Common myeloid progenitor, CD34-positive (primary cell): Measurements from ENCODE around the gene SLC51B.
"Not testable (repeated sequence)": the region's sequence is repeated elsewhere in the genome, so short reads cannot be mapped to it uniquely, and the experiment has no call there.

Experiments
- CTCF ChIA-PET: fragments of 350-600 bp; sonication (Branson Sonifier 250); formaldehyde crosslinking; loops from one replicate; lab custom pipeline; 2021; ENCODE audit warnings: antibody characterized with exemption; lab: Charles Lee
- POLR2A ChIA-PET: fragments of 350-600 bp; sonication (Branson Sonifier 250); formaldehyde crosslinking; loops from one replicate; lab custom pipeline; 2021; ENCODE audit warnings: antibody characterized with exemption; lab: Charles Lee
- DNase-seq, 3 donors: peaks; one replicate each; pipeline versions ENCODE4 v3.0.0 to v3.0.0-alpha.2; 2013
- H3K27ac ChIP-seq, 2 experiments: 1 replicate in 1 of 2; 2 replicates in 1 of 2; pipeline ENCODE4 v1.7.0; 2013; ENCODE audit warnings: inconsistent platforms in 2 of 2, low read length in 2 of 2, mild to moderate bottlenecking in 2 of 2, low read depth in 1 of 2, moderate library complexity in 1 of 2; ENCODE audit not compliant: severe bottlenecking in 2 of 2, insufficient read depth in 1 of 2, poor library complexity in 1 of 2
- H3K27me3 ChIP-seq, 5 experiments: replicated peaks in 2 of 5; 1 replicate in 3 of 5; 2 replicates in 2 of 5; pipeline versions ENCODE4 v1.6.1 to v1.7.0; 2013; ENCODE audit warnings: low read length in 4 of 5, mild to moderate bottlenecking in 2 of 5, moderate library complexity in 2 of 5, inconsistent platforms in 1 of 5; ENCODE audit not compliant: insufficient read depth in 5 of 5, control insufficient read depth in 4 of 5
- H3K36me3 ChIP-seq, 4 experiments: 1 replicate in 2 of 4; 2 replicates in 2 of 4; pipeline versions ENCODE4 v1.6.1 to v1.7.0; 2013; ENCODE audit warnings: low read length in 3 of 4, control low read depth in 1 of 4, mild to moderate bottlenecking in 1 of 4; ENCODE audit not compliant: control insufficient read depth in 4 of 4, insufficient read depth in 4 of 4
- H3K4me1 ChIP-seq, 4 experiments: 1 replicate in 3 of 4; 2 replicates in 1 of 4; pipeline versions ENCODE4 v1.6.1 to v1.7.1; 2013; ENCODE audit warnings: low read length in 3 of 4, mild to moderate bottlenecking in 3 of 4, control low read depth in 1 of 4, inconsistent platforms in 1 of 4, moderate library complexity in 1 of 4; ENCODE audit not compliant: control insufficient read depth in 4 of 4, insufficient read depth in 4 of 4; ENCODE audit errors: control extremely low read depth in 1 of 4
- H3K4me3 ChIP-seq, 7 experiments: 1 replicate in 4 of 7; 2 replicates in 3 of 7; pipeline versions ENCODE4 v1.5.1 to v1.7.0; 2013; ENCODE audit warnings: mild to moderate bottlenecking in 7 of 7, low read length in 6 of 7, moderate library complexity in 6 of 7, inconsistent platforms in 2 of 7, low read depth in 2 of 7, control low read depth in 1 of 7; ENCODE audit not compliant: insufficient read depth in 4 of 7, control insufficient read depth in 1 of 7; ENCODE audit errors: extremely low read depth in 1 of 7
- H3K9me3 ChIP-seq, 5 experiments: 1 replicate in 4 of 5; 2 replicates in 1 of 5; pipeline versions ENCODE4 v1.6.1 to v1.7.1; 2013; ENCODE audit warnings: low read length in 4 of 5, mild to moderate bottlenecking in 2 of 5, inconsistent platforms in 1 of 5, low read depth in 1 of 5, moderate library complexity in 1 of 5; ENCODE audit not compliant: control insufficient read depth in 4 of 5, insufficient read depth in 2 of 5; ENCODE audit errors: control extremely low read depth in 1 of 5
- WGBS: methylation state at CpG from one replicate; pipeline ENCODE4 v1.1.5; 2013; ENCODE audit not compliant: insufficient coverage; 5-methylcytosine and 5-hydroxymethylcytosine counted together

Gene SLC51B

DNA sequence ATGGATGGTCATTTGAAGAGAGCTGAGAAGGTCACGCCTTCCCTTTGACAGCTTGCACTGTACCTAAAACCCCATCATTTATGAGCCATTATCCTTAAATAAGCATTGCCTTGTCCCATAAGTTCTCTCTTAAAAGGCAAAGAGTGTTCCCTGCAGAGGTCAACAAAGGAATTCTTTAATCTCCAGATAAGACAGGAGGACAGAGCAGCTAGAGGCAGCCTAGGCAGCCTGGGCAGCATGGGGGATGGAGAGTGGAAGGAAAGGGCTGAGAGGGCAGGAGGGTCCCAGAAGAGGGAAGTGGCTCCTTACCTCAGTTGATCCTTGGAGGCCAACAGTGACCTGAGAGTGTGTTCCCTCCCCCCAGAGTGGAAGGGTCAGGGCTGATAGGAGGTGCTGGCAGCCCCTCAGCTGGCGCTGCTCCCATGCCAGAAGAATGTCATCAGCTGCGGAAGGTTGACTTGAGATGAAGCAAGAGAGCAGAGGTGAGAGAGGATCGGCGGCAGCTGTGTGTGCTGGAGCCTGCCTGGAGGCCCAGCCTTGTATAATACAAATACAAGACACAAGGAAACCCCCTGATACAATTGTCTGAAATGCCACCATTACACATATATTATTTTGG lies 44.1 kb downstream of the SLC51B start:
- no peak for DNase-seq
- ChIA-PET POLR2A (interaction anchor here (0.6 kb wide), 1 partner anchor 50 kb away, joined by 4 read pairs; no protein-coding TSS in a partner anchor), CTCF (interaction anchor here (0.7 to 17.2 kb wide), 5 partner anchors 11 to 56 kb away, joined by 3 to 282 read pairs (median 4); no protein-coding TSS in a partner anchor)
- no peak overlapping the region for H3K27ac ChIP-seq
- 93% methylated on average over 3 of the region's 5 CpGs for WGBS
- no peaks in the 10 kb centered on the region for H3K4me1 ChIP-seq
- peaks cover 0 to 2% (median 0%) of the 10 kb centered on the region in 5 experiments for H3K27me3 ChIP-seq
- no peak overlapping the region for H3K4me3 ChIP-seq
- H3K36me3 ChIP-seq = peaks cover 0 to 2% (median 0%) of the 10 kb centered on the region in 4 experiments
- H3K9me3 ChIP-seq = no peaks in the 10 kb centered on the region

DNA sequence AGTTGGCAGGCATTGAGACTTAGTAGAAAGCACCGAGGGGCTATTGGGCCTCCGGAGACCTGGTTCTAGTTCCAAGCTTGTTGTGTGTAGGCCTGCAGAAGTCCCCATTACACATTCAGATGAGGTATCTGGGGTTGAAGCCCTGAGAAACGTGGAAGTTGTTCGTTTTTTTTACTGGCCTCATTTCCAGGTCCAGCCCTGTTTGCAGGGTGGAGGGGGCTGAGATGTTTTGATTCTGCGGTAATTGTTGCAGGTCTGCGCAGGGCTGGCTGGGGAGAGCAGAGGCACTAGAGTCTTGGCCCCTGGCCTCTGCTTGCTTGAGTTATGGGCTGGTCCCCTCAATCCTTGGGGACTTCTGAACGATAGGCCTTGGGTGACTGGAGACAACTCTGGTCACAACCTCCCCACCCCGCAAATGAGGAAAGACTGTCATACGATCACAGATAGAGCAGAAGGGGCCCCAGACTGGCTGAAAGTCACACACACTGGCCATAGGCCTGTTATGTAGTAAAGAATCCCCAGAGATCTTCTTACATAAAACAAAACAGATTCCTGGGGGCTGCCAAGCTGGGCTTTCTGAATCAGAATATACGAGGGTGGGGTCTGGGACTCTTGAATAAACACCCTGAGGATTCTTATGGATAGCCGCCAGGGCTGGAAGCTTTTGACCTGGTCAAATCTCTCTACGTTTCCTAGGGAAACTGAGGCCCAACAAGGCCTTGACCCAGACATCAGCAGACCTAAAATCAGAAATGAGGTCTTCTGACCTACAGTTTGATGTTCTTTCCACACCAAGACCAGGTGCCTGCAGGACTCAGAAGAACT lies 47.0 kb downstream of the SLC51B start:
- Histone ChIP-seq H3K4me1 (no peaks in the 10 kb centered on the region), H3K9me3 (no peaks in the 10 kb centered on the region), H3K36me3 (peaks cover 0 to 5% (median 1%) of the 10 kb centered on the region in 4 experiments), H3K27me3 (no peaks in the 10 kb centered on the region), H3K4me3 (no peak overlapping the region), H3K27ac (no peak overlapping the region)
- no peak for DNase-seq
- ChIA-PET POLR2A (no interaction called here), CTCF (interaction anchor here (1.0 to 15.0 kb wide), 3 partner anchors 10 to 39 kb away, joined by 3 to 142 read pairs (median 5); no protein-coding TSS in a partner anchor)
- 98% methylated on average over 8 of the region's 12 CpGs for WGBS

DNA sequence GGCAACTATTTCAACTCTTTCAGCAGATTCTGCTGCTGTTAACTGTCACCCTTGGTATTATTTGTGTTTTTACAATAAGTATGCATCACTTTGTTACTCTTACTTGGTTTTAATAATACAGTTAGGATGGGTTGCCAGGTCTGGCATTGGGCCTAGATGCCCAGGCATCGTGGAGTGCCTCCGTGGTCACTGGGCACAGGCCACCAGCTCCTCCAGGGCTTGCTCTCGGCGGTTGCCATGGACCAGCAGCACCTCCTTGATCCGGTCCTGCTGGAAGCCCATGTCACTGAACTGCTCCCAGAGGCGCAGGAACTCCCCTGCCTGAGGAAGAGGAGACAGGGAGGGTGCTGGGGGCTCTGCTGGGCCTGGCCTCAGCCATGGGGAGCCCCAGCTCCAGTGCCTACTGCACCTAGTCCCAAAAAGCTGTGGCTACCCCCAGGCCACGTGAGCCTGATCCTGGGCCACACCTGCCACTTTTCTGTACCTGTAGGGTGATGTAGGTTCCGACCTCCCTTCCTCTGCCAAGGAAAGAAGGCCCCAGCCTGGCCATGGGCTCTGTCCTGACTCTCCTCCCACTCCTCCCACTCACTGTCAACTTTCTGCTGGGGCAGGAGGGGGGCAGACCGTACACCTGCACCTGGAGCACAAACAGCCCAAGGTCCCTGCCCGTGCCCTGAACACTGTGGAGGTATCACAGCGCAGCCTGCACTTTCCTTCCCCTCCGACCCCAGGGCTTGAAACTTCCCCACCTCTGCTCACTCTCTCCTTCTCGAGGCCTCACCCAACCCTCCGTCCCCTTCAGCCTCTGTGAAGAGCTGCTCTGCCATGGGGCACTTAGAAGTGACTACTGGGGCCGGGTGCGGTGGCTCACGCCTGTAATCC lies 48.0 kb downstream of the SLC51B start:
- Histone ChIP-seq H3K27me3 (no peaks in the 10 kb centered on the region), H3K27ac (no peak overlapping the region), H3K4me3 (no peak overlapping the region), H3K36me3 (peaks cover 0 to 15% (median 9%) of the 10 kb centered on the region in 4 experiments), H3K9me3 (no peaks in the 10 kb centered on the region), H3K4me1 (no peaks in the 10 kb centered on the region)
- over 99% methylated on average over 15 of the region's 17 CpGs for WGBS
- no peak for DNase-seq
- ChIA-PET POLR2A (no interaction called here), CTCF (interaction anchor here (1.0 to 15.0 kb wide), 4 partner anchors 11 to 59 kb away, joined by 3 to 142 read pairs (median 4); no protein-coding TSS in a partner anchor)

DNA sequence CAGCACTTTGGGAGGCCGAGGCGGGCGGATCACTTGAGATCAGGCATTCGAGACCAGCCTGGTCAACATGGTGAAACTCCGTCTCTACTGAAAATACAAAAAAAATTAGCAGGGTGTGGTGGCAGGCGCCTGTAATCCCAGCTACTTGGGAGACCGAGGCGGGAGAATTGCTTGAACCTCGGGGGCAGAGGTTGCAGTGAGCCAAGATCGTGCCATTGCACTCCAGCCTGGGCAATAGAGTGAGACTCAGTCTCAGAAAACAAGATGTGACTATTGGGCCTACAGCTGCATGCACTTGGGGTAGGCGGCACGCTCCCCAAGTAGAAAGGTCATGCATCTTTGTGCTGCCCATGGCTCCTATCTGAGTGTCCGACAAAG lies 48.6 kb downstream of the SLC51B start:
- POLR2A ChIA-PET, DNase-seq, H3K9me3 ChIP-seq, H3K27me3 ChIP-seq, H3K4me3 ChIP-seq, H3K4me1 ChIP-seq, H3K27ac ChIP-seq: not testable (repeated sequence)
- peaks cover 0 to 21% (median 14%) of the 10 kb centered on the region in 4 experiments for H3K36me3 ChIP-seq
- WGBS = 98% methylated on average over 13 of the region's 13 CpGs
- CTCF ChIA-PET = interaction anchor here (1.3 to 15.0 kb wide), 2 partner anchors 41 to 60 kb away, joined by 3 to 142 read pairs; no protein-coding TSS in a partner anchor

DNA sequence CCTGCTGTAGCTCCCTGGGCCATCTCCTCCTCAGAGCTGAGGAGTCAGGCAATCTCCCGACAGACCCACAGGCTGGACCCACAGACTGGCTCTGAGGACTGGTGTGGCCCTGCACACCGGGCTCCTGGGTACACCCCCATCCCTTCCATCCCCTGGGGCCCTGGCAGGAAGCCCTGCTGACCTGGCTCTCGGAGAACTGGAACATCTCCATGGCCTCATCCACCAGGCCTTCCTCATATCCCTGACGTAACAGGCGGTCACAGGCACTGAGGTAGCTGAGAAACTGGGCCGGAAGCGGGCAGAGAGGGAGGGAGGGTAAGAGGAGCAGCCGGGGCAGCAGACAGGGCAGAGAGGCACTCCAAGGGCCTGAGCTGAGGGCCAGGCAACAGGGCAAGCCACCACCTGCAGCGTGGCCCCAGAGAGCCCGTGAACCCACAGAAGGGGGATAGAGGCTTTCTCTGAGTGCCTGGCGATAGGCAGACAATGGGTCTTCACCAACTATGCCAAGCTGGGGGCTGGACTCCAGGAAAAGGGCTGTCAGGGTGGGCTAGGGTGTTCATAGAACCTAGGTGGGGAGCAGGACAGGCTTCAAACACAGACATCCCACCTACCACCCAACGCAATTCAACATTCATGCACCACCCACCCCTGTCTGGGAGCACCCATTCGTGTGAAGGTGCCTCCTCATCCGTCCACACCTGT lies 49.3 kb downstream of the SLC51B start:
- H3K4me1 ChIP-seq = no peaks in the 10 kb centered on the region
- no peak overlapping the region for H3K27ac ChIP-seq
- no peak overlapping the region for H3K4me3 ChIP-seq
- no peaks in the 10 kb centered on the region for H3K9me3 ChIP-seq
- peaks cover 4 to 27% (median 18%) of the 10 kb centered on the region in 4 experiments for H3K36me3 ChIP-seq
- no peak for DNase-seq
- POLR2A ChIA-PET = no interaction called here
- CTCF ChIA-PET = interaction anchor here (1.3 to 15.0 kb wide), 2 partner anchors 41 to 61 kb away, joined by 3 to 142 read pairs; no protein-coding TSS in a partner anchor
- WGBS = 100% methylated on average over 10 of the region's 14 CpGs
- H3K27me3 ChIP-seq = no peaks in the 10 kb centered on the region

DNA sequence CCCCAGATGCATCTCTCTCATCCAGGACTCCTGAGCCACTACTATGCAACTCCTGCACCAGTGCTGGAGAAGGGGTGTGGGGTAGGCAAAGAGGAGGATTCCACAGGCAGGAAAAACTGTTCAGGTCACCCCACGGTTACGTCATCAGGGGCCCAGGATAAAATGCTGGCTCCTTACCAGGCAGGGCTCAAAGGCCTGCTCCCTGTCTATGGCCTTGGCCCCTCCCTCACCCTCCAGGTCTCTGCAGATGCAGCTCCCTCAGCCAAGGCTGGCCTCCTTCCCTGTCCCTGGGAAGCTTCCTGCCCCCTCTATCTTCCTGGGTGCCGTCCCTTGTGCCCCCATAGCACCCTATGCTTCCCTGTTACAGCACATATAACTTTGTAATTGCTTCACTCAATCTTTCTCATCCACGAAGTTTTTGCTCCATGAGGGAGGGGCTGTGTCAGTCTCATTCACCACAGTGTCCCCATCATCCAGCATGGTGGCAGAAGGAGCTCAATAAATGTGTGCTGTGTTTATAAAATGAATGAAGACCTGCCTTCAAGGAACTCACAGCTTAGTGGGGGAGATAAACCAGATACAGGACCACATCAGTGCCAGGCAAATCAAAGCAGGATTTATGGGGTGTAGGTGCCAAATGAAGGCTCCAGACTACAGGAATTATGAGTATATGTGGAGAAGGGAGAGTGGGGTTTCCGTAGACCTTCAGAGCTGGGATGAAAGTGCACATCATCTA lies 50.0 kb downstream of the SLC51B start:
- WGBS = 90% methylated on average over 5 of the region's 5 CpGs
- Histone ChIP-seq H3K27ac (no peak overlapping the region), H3K4me3 (no peak overlapping the region), H3K9me3 (no peaks in the 10 kb centered on the region), H3K27me3 (no peaks in the 10 kb centered on the region), H3K36me3 (peaks cover 4 to 31% (median 23%) of the 10 kb centered on the region in 4 experiments), H3K4me1 (no peaks in the 10 kb centered on the region)
- no peak for DNase-seq
- CTCF ChIA-PET = interaction anchor here (1.3 to 15.0 kb wide), 2 partner anchors 9 to 42 kb away, joined by 5 to 142 read pairs; no protein-coding TSS in a partner anchor
- POLR2A ChIA-PET = no interaction called here
